H1 (cell line): ENCODE measurements around the gene PLCL1. TPM values are rescaled to one million over a fixed set of nuclear protein-coding genes. Genes with fewer than 3 reads are reported as not detected.

Experiments used
- CTCF ChIA-PET: fragments of 300-600 bp; sonication (Branson Sonifier 250); formaldehyde crosslinking; loops from one replicate; lab custom pipeline; 2021; ENCODE audit not compliant: partially characterized antibody; lab: Charles Lee
- POLR2A ChIA-PET: fragments of 300-600 bp; sonication (Branson Sonifier 250); formaldehyde crosslinking; loops from one replicate; lab custom pipeline; 2021; ENCODE audit warnings: inconsistent platforms; ENCODE audit not compliant: partially characterized antibody; lab: Charles Lee
- DNase-seq, 2 experiments: peaks; one replicate each; pipeline versions ENCODE4 v3.0.0 to v3.0.0-alpha.2; 2010 to 2022; ENCODE audit warnings: low spot score in 2 of 2, low read depth in 1 of 2, mixed read lengths in 1 of 2
- FAIRE-seq: peaks from 2 replicates; lab custom pipeline; 2011; peaks lifted over from hg19 to GRCh38; lab: Jason Lieb, UNC
- H2AFZ ChIP-seq: 2 replicates; pipeline ENCODE4 v1.8.1; 2012; ENCODE audit warnings: low read length, inconsistent platforms
- H2AK5ac ChIP-seq: 2 replicates; pipeline ENCODE4 v1.6.1; 2013; ENCODE audit warnings: low read depth, low read length
- H2BK120ac ChIP-seq: replicated peaks from 2 replicates; pipeline ENCODE3; 2013; ENCODE audit warnings: low read depth, low read length, inconsistent platforms
- H2BK12ac ChIP-seq: 2 replicates; pipeline ENCODE4 v1.6.1; 2013; ENCODE audit warnings: low read depth, low read length
- H2BK15ac ChIP-seq: 2 replicates; pipeline ENCODE4 v1.6.1; 2013; ENCODE audit warnings: low read length
- H2BK20ac ChIP-seq: 2 replicates; pipeline ENCODE4 v1.6.1; 2013; ENCODE audit warnings: low read length
- H2BK5ac ChIP-seq: 2 replicates; pipeline ENCODE4 v1.6.1; 2013; ENCODE audit warnings: low read depth, low read length
- H3K14ac ChIP-seq: 2 replicates; pipeline ENCODE4 v1.6.1; 2013; ENCODE audit warnings: inconsistent platforms; ENCODE audit not compliant: insufficient read length
- H3K18ac ChIP-seq: 2 replicates; pipeline ENCODE4 v1.6.1; 2013; ENCODE audit warnings: low read length; ENCODE audit errors: extremely low read depth
- H3K23ac ChIP-seq: 2 replicates; pipeline ENCODE4 v1.6.1; 2013; ENCODE audit warnings: inconsistent platforms; ENCODE audit not compliant: insufficient read length
- H3K23me2 ChIP-seq: 2 replicates; pipeline ENCODE4 v1.6.1; 2013; ENCODE audit warnings: low read depth, low read length
- H3K27ac ChIP-seq: 2 replicates; pipeline ENCODE4 v1.6.1; 2011; ENCODE audit warnings: low read depth, low read length, inconsistent platforms
- H3K27me3 ChIP-seq, 4 experiments: replicated peaks in 1 of 4; 1 replicate in 1 of 4; 2 replicates in 3 of 4; pipeline versions ENCODE4 v1.6.1 to v1.8.1; 2011 to 2013; ENCODE audit warnings: low read length in 3 of 4, mild to moderate bottlenecking in 3 of 4, inconsistent platforms in 2 of 4, mixed read lengths in 2 of 4, moderate library complexity in 1 of 4; ENCODE audit not compliant: control insufficient read depth in 3 of 4, insufficient read depth in 3 of 4; ENCODE audit errors: extremely low read depth in 1 of 4
- H3K36me3 ChIP-seq, 4 experiments: 2 replicates each; pipeline versions ENCODE4 v1.6.1 to v1.8.1; 2011 to 2013; ENCODE audit warnings: mild to moderate bottlenecking in 4 of 4, low read length in 3 of 4, moderate library complexity in 2 of 4, control low read depth in 1 of 4, inconsistent platforms in 1 of 4; ENCODE audit not compliant: insufficient read depth in 4 of 4, control insufficient read depth in 2 of 4
- H3K4ac ChIP-seq: replicated peaks from 2 replicates; pipeline ENCODE3; 2013; ENCODE audit warnings: low read length, low read depth, mixed read lengths, inconsistent platforms; ENCODE audit not compliant: insufficient read length
- H3K4me1 ChIP-seq, 4 experiments: replicated peaks in 1 of 4; 1 replicate in 1 of 4; 2 replicates in 3 of 4; pipeline versions ENCODE4 v1.6.1 to v1.8.1; 2011 to 2013; ENCODE audit warnings: low read length in 3 of 4, inconsistent platforms in 2 of 4, mixed read lengths in 1 of 4; ENCODE audit not compliant: insufficient read depth in 4 of 4, control insufficient read depth in 3 of 4
- H3K4me2 ChIP-seq, 2 experiments: 2 replicates each; pipeline versions ENCODE4 v1.6.1 to v1.8.1; 2011 to 2013; ENCODE audit warnings: low read depth in 2 of 2, low read length in 2 of 2, control low read depth in 1 of 2, inconsistent platforms in 1 of 2, mild to moderate bottlenecking in 1 of 2; ENCODE audit not compliant: insufficient read depth in 1 of 2
- H3K4me3 ChIP-seq, 4 experiments: fragments of 200-600, 300-600 bp in 1 of 4; sonication (generic), shearing (Covaris generic), sonication (Bioruptor Twin) in 1 of 4; 2 replicates each; pipeline versions ENCODE4 v1.5.1 to v1.8.1; 2011 to 2016; ENCODE audit warnings: low read length in 4 of 4, low read depth in 3 of 4, control low read depth in 2 of 4, inconsistent platforms in 2 of 4, mild to moderate bottlenecking in 2 of 4, mixed read lengths in 1 of 4, moderate library complexity in 1 of 4; ENCODE audit not compliant: insufficient read depth in 2 of 4; ENCODE audit errors: extremely low read depth in 1 of 4
- H3K56ac ChIP-seq: replicated peaks from 2 replicates; pipeline ENCODE3; 2013; ENCODE audit warnings: low read depth, mild to moderate bottlenecking, mixed read lengths, low read length, inconsistent platforms; ENCODE audit not compliant: insufficient read length
- H3K79me1 ChIP-seq: 2 replicates; pipeline ENCODE4 v1.6.1; 2013; ENCODE audit warnings: low read depth, low read length, control low read depth
- H3K79me2 ChIP-seq, 2 experiments: 2 replicates each; pipeline versions ENCODE4 v1.6.1 to v1.8.1; 2012 to 2013; ENCODE audit warnings: low read length in 2 of 2, mild to moderate bottlenecking in 2 of 2, inconsistent platforms in 1 of 2; ENCODE audit not compliant: insufficient read depth in 2 of 2, control insufficient read depth in 1 of 2
- H3K9ac ChIP-seq, 4 experiments: replicated peaks in 1 of 4; 1 replicate in 1 of 4; 2 replicates in 3 of 4; pipeline versions ENCODE4 v1.6.1 to v1.8.1; 2011 to 2013; ENCODE audit warnings: low read depth in 3 of 4, low read length in 3 of 4, control low read depth in 2 of 4, mild to moderate bottlenecking in 2 of 4, moderate library complexity in 2 of 4, inconsistent platforms in 1 of 4; ENCODE audit errors: extremely low read depth in 1 of 4
- H3K9me3 ChIP-seq, 2 experiments: 2 replicates each; pipeline versions ENCODE4 v1.6.1 to v1.8.1; 2012 to 2013; ENCODE audit warnings: mild to moderate bottlenecking in 2 of 2, moderate library complexity in 2 of 2, control low read depth in 1 of 2, inconsistent platforms in 1 of 2, low read depth in 1 of 2, low read length in 1 of 2, mixed read lengths in 1 of 2; ENCODE audit not compliant: insufficient read depth in 2 of 2
- H4K20me1 ChIP-seq, 2 experiments: replicated peaks in 1 of 2; 2 replicates each; pipeline versions ENCODE3 to v1.8.1; 2011 to 2013; ENCODE audit warnings: inconsistent platforms in 2 of 2, low read length in 2 of 2, mild to moderate bottlenecking in 1 of 2; ENCODE audit not compliant: insufficient read depth in 2 of 2, control insufficient read depth in 1 of 2
- H4K5ac ChIP-seq: 2 replicates; pipeline ENCODE4 v1.6.1; 2013; ENCODE audit warnings: low read length, low read depth, mixed read lengths, inconsistent platforms; ENCODE audit not compliant: insufficient read length
- H4K8ac ChIP-seq: 2 replicates; pipeline ENCODE4 v1.8.0; 2013; ENCODE audit warnings: mild to moderate bottlenecking, moderate library complexity, low read length, inconsistent platforms; ENCODE audit not compliant: insufficient read depth; ENCODE audit errors: extremely low read depth
- H4K91ac ChIP-seq: replicated peaks from 2 replicates; pipeline ENCODE3; 2013; ENCODE audit warnings: low read length, mixed read lengths, inconsistent platforms; ENCODE audit not compliant: insufficient read length
- E2F6 ChIP-seq: IDR thresholded peaks from 2 replicates; pipeline ENCODE4 v1.6.1; 2012; ENCODE audit warnings: inconsistent platforms
- FOSL1 ChIP-seq: IDR thresholded peaks from 2 replicates; pipeline ENCODE4 v1.6.1; 2011; ENCODE audit warnings: mild to moderate bottlenecking, low read depth, low read length, moderate library complexity; ENCODE audit not compliant: insufficient read depth
- GTF2F1 ChIP-seq: IDR thresholded peaks from 2 replicates; pipeline ENCODE4 v1.6.1; 2012; ENCODE audit warnings: low read depth, low read length, improper control_type of control experiment, borderline replicate concordance
- HDAC2 ChIP-seq, 2 experiments: fragments of 300-600 bp in 1 of 2; sonication (generic) in 1 of 2; IDR thresholded peaks; 2 replicates each; pipeline ENCODE4 v1.6.1; 2011 to 2012; ENCODE audit warnings: low read depth in 2 of 2, low read length in 2 of 2, mild to moderate bottlenecking in 2 of 2, moderate library complexity in 2 of 2, borderline replicate concordance in 1 of 2, inconsistent platforms in 1 of 2
- PHF8 ChIP-seq: fragments of 200-600 bp; sonication (generic); conservative IDR thresholded peaks from 2 replicates; pipeline ENCODE4 v1.7.1; 2012; ENCODE audit warnings: low read depth, mild to moderate bottlenecking, inconsistent platforms, low read length, moderate library complexity
- POU5F1 ChIP-seq: IDR thresholded peaks from 2 replicates; pipeline ENCODE4 v1.6.1; 2011; ENCODE audit warnings: low read depth, mild to moderate bottlenecking, low read length, moderate library complexity
- SIN3A ChIP-seq, 2 experiments: IDR thresholded peaks in 1 of 2; conservative IDR thresholded peaks in 1 of 2; 2 replicates each; pipeline ENCODE4 v1.6.1; 2011 to 2012; ENCODE audit warnings: low read length in 2 of 2, improper control_type of control experiment in 1 of 2, low read depth in 1 of 2, mild to moderate bottlenecking in 1 of 2
- SIRT6 ChIP-seq: IDR thresholded peaks from one replicate; pipeline ENCODE4 v1.7.1; 2012; ENCODE audit warnings: low read length, inconsistent platforms
- SIX5 ChIP-seq: IDR thresholded peaks from 2 replicates; pipeline ENCODE4 v1.6.1; 2011; ENCODE audit warnings: mild to moderate bottlenecking, low read depth, low read length
- USF2 ChIP-seq: IDR thresholded peaks from 2 replicates; pipeline ENCODE4 v1.6.1; 2011; ENCODE audit warnings: low read length, improper control_type of control experiment
- ZNF274 ChIP-seq: IDR thresholded peaks from 2 replicates; pipeline ENCODE4 v1.7.0; 2012; ENCODE audit warnings: low read length, borderline replicate concordance; ENCODE audit errors: extremely low read depth
- WGBS, 2 experiments: shearing (Covaris generic) in 1 of 2; methylation state at CpG; one replicate each; pipeline versions ENCODE4 v1.1.6 to v1.1.7; 2013 to 2015; ENCODE audit warnings: low lambda C conversion rate in 2 of 2, mixed read lengths in 2 of 2, inconsistent platforms in 1 of 2, low coverage in 1 of 2, missing lambda C conversion rate in 1 of 2; ENCODE audit not compliant: insufficient replicate concordance in 2 of 2, insufficient coverage in 1 of 2, insufficient read length in 1 of 2; ENCODE audit errors: extremely low coverage in 1 of 2, missing lambda C conversion rate in 1 of 2; 5-methylcytosine and 5-hydroxymethylcytosine counted together
- polyA plus RNA-seq, 7 experiments: library from polyadenylated mRNA; depleted of rRNA in 3 of 7; stranded (reverse) in 5 of 7; unstranded in 2 of 7; fragments of >200 nt in 5 of 7; fragments of 200-250 nt in 2 of 7; gene quantifications; 1 replicate in 5 of 7; 2 replicates in 1 of 7; 4 replicates in 1 of 7; pipeline versions ENCODE4 v1.2.1 to v1.2.3, GENCODE V29; 2011 to 2013; ENCODE audit warnings: missing spikeins in 2 of 7, mixed read lengths in 2 of 7
- total RNA-seq: library from RNA; stranded (reverse); fragmentation: NEBNext Ultra II Directional; extraction: Animal tissue kit (Norgen Biotek cat#: 25700); gene quantifications from 2 replicates; pipeline ENCODE4 v1.2.1, GENCODE V29; 2021

The PLCL1 gene
- total and polyA plus RNA-seq, 2 of the 8 experiments (the other 6 are each of a cell fraction or from before 2014, with no cell fraction given): not detected

GRCh38 chr2:197952540-197953202, 148.3 kb downstream of the PLCL1 start:
- Histone ChIP-seq H3K9me3 (no peaks in the 10 kb centered on the region), H2BK15ac (no peak overlapping the region), H3K9ac (no peak overlapping the region), H3K4me2 (no peak overlapping the region), H3K27me3 (no peaks in the 10 kb centered on the region), H3K4ac (no peak overlapping the region), H4K20me1 (no peaks in the 10 kb centered on the region), H2BK20ac (no peak overlapping the region), H3K4me3 (no peak overlapping the region), H4K5ac (no peak overlapping the region), H3K4me1 (peaks cover 0 to 2% (median 0%) of the 10 kb centered on the region in 4 experiments; a peak in 2 of 7 replicates), H3K56ac (no peak overlapping the region), H2BK12ac (no peak overlapping the region), H2BK120ac (no peak overlapping the region), H4K91ac (no peak overlapping the region), H3K14ac (no peak overlapping the region), H3K79me1 (no peaks in the 10 kb centered on the region), H3K23ac (no peak overlapping the region), H2AFZ (no peak overlapping the region), H3K27ac (no peak overlapping the region), H2BK5ac (no peak overlapping the region), H3K79me2 (no peaks in the 10 kb centered on the region), H3K18ac (no peak overlapping the region), H3K23me2 (peaks cover 3% of the 10 kb centered on the region; the same call in 1 of the 2 replicates), H3K36me3 (no peaks in the 10 kb centered on the region), H2AK5ac (no peak overlapping the region), H4K8ac (no peak overlapping the region)
- FAIRE-seq (no peak), DNase-seq (no peak)
- CTCF ChIA-PET: no interaction called here
- POLR2A ChIA-PET: no interaction called here
- 88% methylated on average over 5 of the region's 5 CpGs; no CpG with 5 or more reads in 1 of the 2 experiments for WGBS, 2 experiments
- TF ChIP-seq PHF8 (no peak), HDAC2 (IDR thresholded peaks at IDR 0.05; ENCODE audit: borderline replicate concordance in 1 of 2, low read depth in 2 of 2, low read length in 2 of 2) (no peak), E2F6 (no peak), USF2 (no peak), FOSL1 (no peak), GTF2F1 (no peak), POU5F1 (no peak), SIX5 (no peak), SIN3A (conservative IDR thresholded peaks at IDR 0.05 in 1 of 2, IDR thresholded peaks at IDR 0.05 in 1 of 2; ENCODE audit: low read depth in 1 of 2, low read length in 2 of 2) (no peak), SIRT6 (no peak), ZNF274 (no peak)
